Astrocyte of the spinal cord (primary cell): Measurements from ENCODE around the gene BCDIN3D.

Source experiments
- DNase-seq: peaks from one replicate; pipeline ENCODE4 v3.0.0; 2011; ENCODE audit warnings: low read depth, low spot score
- H3K4me3 ChIP-seq: 2 replicates; pipeline ENCODE4 v1.5.1; 2011; ENCODE audit warnings: low read depth, mild to moderate bottlenecking, low read length, moderate library complexity
- CTCF ChIP-seq: IDR thresholded peaks from 2 replicates; pipeline ENCODE4 v1.5.1; 2012; ENCODE audit warnings: low read depth, mild to moderate bottlenecking, low read length, inconsistent platforms
- in situ Hi-C: cut with HindIII; loops from 2 replicates; pipeline ENCODE4 v1.10.0; 2017; ENCODE audit warnings: low sequenced_read_pairs

The BCDIN3D gene

GRCh38 chr12:49832836-49833421 is 10.0 kb downstream of the BCDIN3D start:
- DNase-seq = peak; percentile 49
- in situ Hi-C loops = no loop called here
- no peak overlapping the region for H3K4me3 ChIP-seq
- TF ChIP-seq CTCF = no peak

- no peak for TF ChIP-seq CTCF
- in situ Hi-C loops = no loop called here
- DNase-seq = no peak
- H3K4me3 ChIP-seq = no peak overlapping the region
Measured at GRCh38 chr12:49831717-49832116, 11.2 kb downstream of the BCDIN3D start.

- in situ Hi-C loops = no loop called here
- H3K4me3 ChIP-seq = peak within 1 kb of the TSS; percentile 82
- DNase-seq = peak; percentile 98
- TF ChIP-seq CTCF = no peak
Measured at GRCh38 chr12:49828133-49829091, 14.5 kb downstream of the BCDIN3D start, which contains the start of gene NCKAP5L. TSS of gene NCKAP5L (minus strand) at chr12:49828413. CDS start at chr12:49804044, 24,369 bp downstream.

- peak; percentile 61 for DNase-seq
- in situ Hi-C loops = no loop called here
- no peak for TF ChIP-seq CTCF
- peak overlapping the region; percentile 82 for H3K4me3 ChIP-seq
Measured at GRCh38 chr12:49827401-49828099, 15.4 kb downstream of the BCDIN3D start.

GRCh38 chr12:49827051-49827400 is 15.9 kb downstream of the BCDIN3D start:
- in situ Hi-C loops = no loop called here

More at GRCh38 chr12:49827051-49827400, 15.9 kb downstream of the BCDIN3D start:
- no peak for DNase-seq
- peak overlapping the region; percentile 82 for H3K4me3 ChIP-seq
- no peak for TF ChIP-seq CTCF
